GM19372 (cell line): ENCODE measurements around the gene BRPF1.

Experiments used
- ATAC-seq: cut with Tn5 transposase; IDR thresholded peaks from one replicate; pipeline ENCODE4 v1.9.1; 2021; ENCODE audit warnings: mild to moderate bottlenecking, low read depth, moderate library complexity; ENCODE audit not compliant: unreplicated experiment

The BRPF1 gene

DNA sequence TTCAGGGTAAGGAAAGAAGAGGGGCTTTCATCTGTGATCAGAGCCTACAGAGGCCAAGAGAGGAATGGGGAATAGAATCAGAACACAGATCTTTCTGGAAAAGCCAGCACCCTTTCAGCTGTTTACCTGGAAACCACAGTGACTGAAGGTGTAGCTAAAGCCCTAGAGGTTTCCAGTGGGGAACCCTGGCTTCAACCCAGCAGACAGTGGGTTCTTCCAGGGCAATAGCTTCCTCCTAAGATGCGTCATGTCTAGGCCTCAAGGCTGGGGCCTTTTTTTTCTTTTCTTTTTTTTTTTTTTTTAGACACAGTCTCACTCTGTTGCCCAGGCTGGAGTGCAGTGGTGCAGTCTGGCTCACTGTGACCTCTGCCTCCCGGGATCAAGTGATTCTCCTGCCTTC, 31.0 kb upstream of the BRPF1 start:
- no peak for ATAC-seq

DNA sequence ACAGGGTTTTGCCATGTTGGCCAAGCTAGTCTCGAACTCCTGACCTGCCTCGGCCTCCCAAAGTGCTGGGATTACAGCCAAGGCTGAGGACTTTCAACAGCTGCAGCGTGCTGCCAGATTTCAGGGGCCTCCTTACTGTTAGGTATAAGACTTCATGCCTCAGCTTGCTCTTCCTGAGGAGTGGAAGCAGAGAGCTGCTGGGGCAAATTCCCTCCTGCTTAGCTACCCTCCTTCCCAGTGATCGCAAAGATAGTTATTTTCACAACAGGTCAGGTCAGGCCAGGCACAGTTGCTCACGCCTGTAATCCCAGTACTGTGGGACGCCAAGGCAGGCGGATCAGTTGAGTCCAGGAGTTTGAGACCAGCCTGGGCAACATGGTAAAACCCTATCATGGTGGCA, 30.5 kb upstream of the BRPF1 start:
- no peak for ATAC-seq

DNA sequence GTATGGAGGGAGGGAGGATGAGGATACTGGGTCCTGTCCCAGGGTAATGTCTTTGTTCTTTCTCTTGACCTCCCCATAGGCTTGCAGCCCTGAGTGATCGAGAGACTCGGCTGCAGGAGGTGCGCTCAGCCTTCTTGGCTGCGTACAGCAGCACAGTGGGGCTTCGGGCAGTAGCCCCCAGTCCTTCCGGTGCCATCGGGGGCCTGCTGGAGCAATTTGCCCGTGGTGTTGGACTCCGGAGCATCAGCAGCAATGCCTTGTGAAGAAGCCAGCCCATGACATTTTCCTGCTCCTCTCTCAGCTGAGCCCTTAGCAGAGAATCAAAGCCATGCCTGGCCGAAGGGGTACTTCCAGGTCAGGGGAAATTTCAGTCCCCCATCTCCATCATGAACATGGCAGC, 29.8 kb upstream of the BRPF1 start:
- ATAC-seq = no peak

- no peak for ATAC-seq
Measured at GRCh38 chr3:9703240-9703639, 28.3 kb upstream of the BRPF1 start.

- no peak for ATAC-seq
Measured at GRCh38 chr3:9703736-9704346, 27.7 kb upstream of the BRPF1 start, which contains the start of gene CPNE9. Gene CPNE9 (plus strand): TSS chr3:9703833. CDS start chr3:9703997, 164 bp downstream.

- no peak for ATAC-seq
Measured at GRCh38 chr3:9704347-9705322, 26.9 kb upstream of the BRPF1 start.

DNA sequence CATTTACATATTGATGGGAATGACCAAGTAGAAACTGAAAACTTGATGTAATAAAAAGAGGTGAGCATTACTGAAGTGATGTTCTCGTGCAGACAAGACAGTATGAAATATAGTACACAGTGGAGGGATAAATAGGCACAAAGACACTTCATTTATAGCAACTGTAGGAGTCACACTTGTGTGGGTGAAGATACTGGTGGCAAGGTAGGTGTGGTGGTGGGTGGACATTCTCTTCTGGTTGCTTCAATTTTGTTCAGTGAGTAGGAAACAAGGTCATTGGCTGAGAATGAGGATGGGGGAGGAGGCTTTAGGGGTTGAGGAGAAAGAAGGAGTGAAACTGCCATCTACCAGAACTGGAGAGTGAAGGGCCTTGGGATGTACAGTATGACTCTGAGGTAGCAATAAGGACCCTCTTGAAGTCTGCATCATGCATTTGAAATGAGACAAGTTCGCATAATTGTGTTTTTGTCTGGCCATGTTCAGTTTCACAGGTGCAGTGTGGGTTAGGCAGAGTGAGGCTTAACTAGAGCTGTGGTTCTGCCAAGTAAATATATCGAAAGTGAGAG, 21.3 kb upstream of the BRPF1 start:
- no peak for ATAC-seq

DNA sequence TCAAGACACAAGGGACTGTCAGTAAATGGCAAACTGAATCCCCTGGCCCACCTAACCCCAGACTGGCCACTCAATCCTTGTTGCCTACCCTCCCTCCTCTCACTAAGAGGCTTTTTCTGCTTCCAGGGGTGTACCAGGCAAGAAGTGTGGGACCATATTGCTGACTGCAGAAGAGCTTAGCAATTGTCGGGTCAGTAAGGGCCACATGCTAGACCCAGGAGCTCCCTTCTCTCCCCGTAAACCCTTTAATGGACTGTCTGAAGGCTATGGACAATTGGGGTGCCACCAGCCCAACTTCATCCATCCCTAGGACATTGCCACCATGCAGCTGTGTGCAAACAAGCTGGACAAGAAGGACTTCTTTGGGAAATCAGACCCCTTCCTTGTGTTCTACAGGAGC, 19.1 kb upstream of the BRPF1 start:
- ATAC-seq = no peak

DNA sequence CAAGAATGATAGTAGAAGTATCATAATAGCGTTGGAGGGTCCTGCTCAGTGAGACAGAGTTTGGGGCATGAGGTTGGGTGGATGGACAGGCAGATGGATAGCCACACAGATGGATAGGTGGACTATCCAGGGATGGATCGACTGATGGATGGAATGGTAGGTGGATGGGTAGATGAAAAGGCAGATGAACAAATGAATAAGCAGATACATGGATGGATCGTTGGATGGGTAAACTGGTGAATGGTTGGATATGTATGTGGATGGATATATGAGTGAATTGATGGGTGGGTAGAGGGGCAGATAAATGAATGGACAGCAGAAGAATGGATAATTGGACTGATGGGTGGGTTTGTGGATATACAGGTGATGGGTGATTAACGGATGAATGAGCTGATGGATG, 18.4 kb upstream of the BRPF1 start:
- ATAC-seq = no peak

GRCh38 chr3:9715136-9715535, 16.4 kb upstream of the BRPF1 start:
- ATAC-seq = no peak

GRCh38 chr3:9715764-9716437, 15.6 kb upstream of the BRPF1 start:
- ATAC-seq = no peak

GRCh38 chr3:9716801-9717555, 14.6 kb upstream of the BRPF1 start:
- no peak for ATAC-seq

DNA sequence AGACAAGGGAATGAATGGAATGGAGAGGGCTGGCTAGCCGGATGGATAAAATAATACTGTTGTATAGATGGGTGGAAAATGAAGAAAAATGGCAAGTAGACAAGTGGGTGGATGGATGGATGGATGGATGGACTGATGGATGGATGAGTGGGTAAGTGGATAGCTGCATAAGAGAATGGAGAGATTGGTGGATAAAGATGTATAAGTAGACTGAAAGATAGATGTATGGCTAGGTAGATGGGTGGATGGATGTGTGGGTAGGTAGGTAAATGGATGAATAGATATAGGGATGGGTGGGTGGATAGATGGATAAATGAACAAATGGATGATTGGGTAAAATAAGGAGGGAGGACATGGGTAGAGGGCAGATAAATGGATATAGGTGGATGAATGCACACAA, 14.0 kb upstream of the BRPF1 start:
- ATAC-seq = no peak

- ATAC-seq = no peak
Measured at GRCh38 chr3:9718118-9718517, 13.4 kb upstream of the BRPF1 start.

DNA sequence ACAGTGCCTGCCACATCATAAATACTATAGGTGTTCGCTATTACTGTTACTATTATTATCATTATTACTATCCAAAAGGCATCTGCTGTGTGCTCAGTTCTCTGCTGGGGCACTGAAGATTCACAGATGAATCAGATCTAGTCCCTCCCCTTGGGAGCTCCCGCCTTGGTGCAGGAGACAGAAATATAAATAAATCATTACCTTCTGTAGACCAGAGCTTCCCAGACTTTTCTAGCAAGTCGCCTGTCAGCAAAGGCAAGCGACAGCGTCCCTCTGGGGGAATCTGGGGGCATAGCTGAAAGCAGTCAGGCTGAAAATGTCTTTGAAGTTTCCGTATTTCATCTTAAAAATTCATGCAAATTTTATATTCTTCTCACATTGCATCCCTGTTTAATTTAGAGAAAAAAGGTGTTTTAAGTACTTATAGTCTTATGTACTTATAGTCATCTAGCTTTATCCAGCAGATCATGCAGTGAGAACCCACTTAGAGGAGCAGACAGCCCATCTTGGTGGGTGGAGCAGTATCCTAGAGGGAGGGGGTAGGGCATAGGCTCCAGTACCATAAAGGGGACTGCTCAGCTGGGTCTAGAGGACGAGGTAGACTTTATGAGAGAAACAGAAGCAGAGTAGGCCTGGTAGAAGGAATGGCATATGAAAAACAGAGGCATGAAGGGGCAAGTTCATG, 10.4 kb upstream of the BRPF1 start:
- ATAC-seq = no peak

DNA sequence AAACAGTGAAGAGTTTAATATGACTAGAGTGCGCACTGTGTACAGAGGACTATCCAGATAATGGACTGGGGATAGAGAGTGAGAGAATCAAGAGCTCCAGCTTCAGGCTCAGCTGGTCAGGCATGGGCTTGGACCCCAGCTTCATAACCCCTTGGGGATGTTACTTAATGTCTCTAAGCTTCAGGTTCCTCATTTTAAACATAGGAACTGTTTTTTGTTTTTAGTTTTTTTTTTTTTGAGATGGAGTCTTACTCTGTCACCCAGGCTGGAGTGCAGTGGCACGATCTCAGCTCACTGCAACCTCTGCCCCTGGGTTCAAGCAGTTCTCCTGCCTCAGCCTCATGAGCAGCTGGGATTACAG, 9.9 kb upstream of the BRPF1 start:
- ATAC-seq = no peak

DNA sequence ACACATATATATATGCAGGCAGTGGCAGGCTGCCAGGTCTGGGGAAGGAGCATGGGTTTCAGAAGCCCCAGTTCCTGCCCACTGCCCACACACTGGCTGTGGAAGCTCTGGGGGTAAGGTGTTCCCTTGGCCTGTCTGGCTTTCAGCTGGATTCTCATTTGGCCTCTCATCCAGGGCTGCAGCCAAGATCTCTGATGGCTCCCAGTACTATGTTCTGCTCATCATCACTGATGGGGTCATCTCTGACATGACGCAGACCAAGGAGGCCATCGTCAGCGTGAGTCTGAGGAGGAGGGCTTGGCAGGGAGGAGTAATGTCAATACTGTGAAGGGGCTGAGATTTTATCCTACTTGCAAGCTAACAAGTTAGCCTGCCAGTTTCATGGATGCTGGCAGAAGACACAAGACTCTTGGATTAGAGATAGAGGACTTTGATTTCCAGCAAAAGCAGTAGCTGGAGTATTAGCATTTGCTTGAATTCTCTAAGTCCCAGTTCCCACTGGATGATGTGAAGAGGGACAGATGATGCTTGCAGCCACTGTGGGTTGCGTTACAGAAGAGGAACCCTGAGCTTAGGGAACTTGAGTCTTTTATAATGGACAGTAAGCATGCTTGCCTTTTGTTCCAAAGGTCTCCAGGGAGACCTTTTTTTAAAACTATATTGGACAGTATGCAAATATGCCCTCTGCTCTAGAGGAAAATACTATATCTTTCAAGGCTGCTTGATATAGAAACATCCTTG, 5.6 kb upstream of the BRPF1 start:
- no peak for ATAC-seq

DNA sequence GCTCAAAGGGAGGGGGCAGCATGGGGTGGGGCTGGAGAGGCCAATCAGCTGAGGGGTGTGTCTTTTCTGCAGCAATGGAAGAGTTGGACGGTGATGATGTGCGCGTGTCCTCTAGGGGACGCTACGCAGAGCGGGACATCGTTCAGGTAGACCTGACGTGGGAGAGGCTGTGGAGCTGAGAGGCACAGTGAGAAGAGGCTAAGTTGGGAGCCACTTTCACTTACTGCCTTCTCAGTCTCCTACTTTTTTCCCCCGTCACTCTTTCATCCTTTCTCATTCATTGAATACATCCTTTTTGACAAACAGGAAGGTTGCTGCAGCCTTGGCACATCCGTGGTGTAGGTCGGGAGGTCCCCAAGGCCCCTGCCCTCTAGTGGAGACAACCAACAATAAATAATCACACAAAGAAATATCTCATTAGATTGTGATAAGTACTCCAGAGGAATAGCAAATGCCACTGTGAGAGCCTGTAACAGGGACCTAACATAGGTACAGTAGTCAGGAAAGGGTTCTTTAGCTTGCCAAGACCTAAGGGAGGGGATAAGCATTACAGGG, 4.4 kb upstream of the BRPF1 start:
- ATAC-seq = peak; percentile 25

GRCh38 chr3:9727743-9728142, 3.8 kb upstream of the BRPF1 start:
- no peak for ATAC-seq
